ENCODE results near the gene TSPAN14. TPM values are rescaled to one million over a fixed set of nuclear protein-coding genes. Genes with fewer than 3 reads are reported as not detected.

The TSPAN14 gene
- total RNA-seq, 6 donors from 2014 or later: 52.1 to 157 (median 111) TPM

DNA sequence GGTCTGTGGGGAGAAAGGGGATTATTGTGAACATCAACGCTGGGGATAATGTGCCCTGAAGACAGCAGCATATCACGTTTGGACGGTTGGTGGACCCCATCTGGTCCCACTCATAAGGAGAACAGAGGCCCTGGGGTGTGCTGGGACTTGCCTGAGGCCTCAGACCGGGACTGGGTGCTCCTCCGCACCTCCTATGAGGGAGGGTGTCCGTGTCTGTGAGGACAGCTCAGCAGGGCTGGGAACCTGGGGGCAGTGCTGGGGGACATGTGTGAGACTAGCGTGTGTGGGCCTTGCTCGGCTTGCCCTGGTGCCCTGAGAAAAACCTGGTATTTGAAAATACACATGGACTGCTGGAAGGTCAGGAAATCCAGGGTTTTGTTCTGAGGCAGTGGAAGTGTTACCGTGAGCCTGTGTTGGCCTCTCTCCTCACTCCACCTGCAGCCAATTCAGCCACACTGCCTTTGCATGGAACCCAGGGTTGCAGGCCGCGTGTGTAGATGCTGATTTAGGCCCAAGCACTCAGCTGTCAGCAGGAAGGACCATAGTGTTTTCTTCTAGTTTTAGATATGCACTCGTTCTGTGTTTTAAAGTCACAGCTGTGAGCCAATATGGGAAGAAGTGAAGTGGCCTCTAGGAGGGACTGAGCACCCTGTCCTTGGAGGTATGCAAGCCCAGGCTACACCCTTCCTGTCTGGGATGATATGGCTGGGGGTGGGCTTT lies 70.2 kb downstream of the TSPAN14 start:
- no peak overlapping the region for H3K4me3 ChIP-seq
- peaks cover 0 to 30% (median 19%) of the 10 kb centered on the region in 4 donors for H3K36me3 ChIP-seq
- ATAC-seq (ENCODE audit: low FRiP score in 2 of 2) (no peak), DNase-seq (peak in 1 of 2 donors; percentile 18)
- no peaks in the 10 kb centered on the region for H3K9me3 ChIP-seq
- peak overlapping the region in 3 of 4 donors; percentile 4 to 27 (median 11) for H3K27ac ChIP-seq
- WGBS, 2 donors: 75 to 83% methylated on average over 8 to 12 of the region's 12 CpGs
- no peak for TF ChIP-seq POLR2A (IDR thresholded peaks at IDR 0.05)
- TF ChIP-seq, protein P1, sequence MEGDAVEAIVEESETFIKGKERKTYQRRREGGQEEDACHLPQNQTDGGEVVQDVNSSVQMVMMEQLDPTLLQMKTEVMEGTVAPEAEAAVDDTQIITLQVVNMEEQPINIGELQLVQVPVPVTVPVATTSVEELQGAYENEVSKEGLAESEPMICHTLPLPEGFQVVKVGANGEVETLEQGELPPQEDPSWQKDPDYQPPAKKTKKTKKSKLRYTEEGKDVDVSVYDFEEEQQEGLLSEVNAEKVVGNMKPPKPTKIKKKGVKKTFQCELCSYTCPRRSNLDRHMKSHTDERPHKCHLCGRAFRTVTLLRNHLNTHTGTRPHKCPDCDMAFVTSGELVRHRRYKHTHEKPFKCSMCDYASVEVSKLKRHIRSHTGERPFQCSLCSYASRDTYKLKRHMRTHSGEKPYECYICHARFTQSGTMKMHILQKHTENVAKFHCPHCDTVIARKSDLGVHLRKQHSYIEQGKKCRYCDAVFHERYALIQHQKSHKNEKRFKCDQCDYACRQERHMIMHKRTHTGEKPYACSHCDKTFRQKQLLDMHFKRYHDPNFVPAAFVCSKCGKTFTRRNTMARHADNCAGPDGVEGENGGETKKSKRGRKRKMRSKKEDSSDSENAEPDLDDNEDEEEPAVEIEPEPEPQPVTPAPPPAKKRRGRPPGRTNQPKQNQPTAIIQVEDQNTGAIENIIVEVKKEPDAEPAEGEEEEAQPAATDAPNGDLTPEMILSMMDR (IDR thresholded peaks at IDR 0.05): no peak
- no peak for TF ChIP-seq POLR2AphosphoS5 (IDR thresholded peaks at IDR 0.05)
- TF ChIP-seq EP300 (IDR thresholded peaks at IDR 0.05): no peak
- H3K4me1 ChIP-seq: peaks cover 31 to 44% (median 35%) of the 10 kb centered on the region in 4 donors
- H3K27me3 ChIP-seq: no peaks in the 10 kb centered on the region

DNA sequence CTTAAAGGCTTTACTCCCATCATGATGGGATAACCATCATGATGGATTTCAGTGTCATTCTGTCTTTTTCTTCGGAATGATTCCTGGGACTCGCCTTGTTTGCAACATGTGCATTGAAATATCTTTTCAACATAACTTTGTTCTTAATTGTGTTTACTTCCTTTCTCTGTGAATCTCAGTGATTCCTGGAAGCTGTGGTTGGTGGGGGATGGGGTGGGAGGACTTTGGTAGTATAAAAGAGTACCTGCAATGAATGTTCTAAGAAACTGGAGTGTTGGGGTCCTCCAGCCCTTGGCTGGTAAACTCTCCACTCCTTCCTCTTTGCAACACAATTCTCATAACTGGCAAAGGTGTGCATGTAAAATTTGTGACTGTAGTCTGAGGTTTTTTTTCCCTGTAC lies 72.1 kb downstream of the TSPAN14 start:
- Histone ChIP-seq H3K27me3 (no peaks in the 10 kb centered on the region), H3K36me3 (peaks cover 0 to 12% (median 4%) of the 10 kb centered on the region in 4 donors), H3K27ac (peak overlapping the region in 1 of 4 donors; percentile 53), H3K4me3 (no peak overlapping the region), H3K9me3 (no peaks in the 10 kb centered on the region), H3K4me1 (peaks cover 41 to 61% (median 45%) of the 10 kb centered on the region in 4 donors)
- no peak for ATAC-seq (ENCODE audit: low FRiP score in 2 of 2)
- TF ChIP-seq EP300 (IDR thresholded peaks at IDR 0.05): no peak
- no peak for DNase-seq
- WGBS, 2 donors: 35 to 48% methylated on average over 2 of the region's 2 CpGs

DNA sequence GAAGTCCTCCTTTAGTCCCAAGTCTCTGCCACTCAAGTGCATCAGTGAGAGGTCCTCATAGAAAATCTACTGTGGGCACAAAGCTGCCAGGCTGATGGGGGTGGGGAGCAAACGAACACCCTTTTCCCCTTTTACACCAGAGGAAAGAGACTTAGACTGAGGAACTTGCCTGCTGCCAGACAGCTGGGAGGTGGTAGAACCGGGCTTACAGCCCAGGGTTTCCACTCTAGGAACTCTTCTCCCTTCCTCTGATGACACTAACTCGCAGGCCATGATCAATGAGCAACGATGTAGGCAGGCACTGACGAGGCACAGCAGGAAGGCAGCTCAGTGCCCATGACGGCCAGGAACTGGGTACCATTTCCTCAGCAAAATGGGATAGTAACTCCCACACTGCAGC lies 72.6 kb downstream of the TSPAN14 start:
- peaks cover 0 to 6% (median 2%) of the 10 kb centered on the region in 4 donors for H3K36me3 ChIP-seq
- H3K27ac ChIP-seq: peak overlapping the region in 2 of 4 donors; percentile 26 to 53
- WGBS, 2 donors: 13 to 29% methylated on average over 6 of the region's 6 CpGs
- no peak overlapping the region for H3K4me3 ChIP-seq
- no peaks in the 10 kb centered on the region for H3K9me3 ChIP-seq
- TF ChIP-seq, protein P1 (IDR thresholded peaks at IDR 0.05): no peak
- TF ChIP-seq EP300 (IDR thresholded peaks at IDR 0.05) (no peak), POLR2A (IDR thresholded peaks at IDR 0.05) (no peak), POLR2AphosphoS5 (IDR thresholded peaks at IDR 0.05) (no peak)
- DNase-seq: peak in 1 of 2 donors; percentile 37
- peaks cover 41 to 61% (median 45%) of the 10 kb centered on the region in 4 donors for H3K4me1 ChIP-seq
- no peaks in the 10 kb centered on the region for H3K27me3 ChIP-seq
- peak in 1 of 2 donors; percentile 24 for ATAC-seq (ENCODE audit: low FRiP score in 2 of 2)

DNA sequence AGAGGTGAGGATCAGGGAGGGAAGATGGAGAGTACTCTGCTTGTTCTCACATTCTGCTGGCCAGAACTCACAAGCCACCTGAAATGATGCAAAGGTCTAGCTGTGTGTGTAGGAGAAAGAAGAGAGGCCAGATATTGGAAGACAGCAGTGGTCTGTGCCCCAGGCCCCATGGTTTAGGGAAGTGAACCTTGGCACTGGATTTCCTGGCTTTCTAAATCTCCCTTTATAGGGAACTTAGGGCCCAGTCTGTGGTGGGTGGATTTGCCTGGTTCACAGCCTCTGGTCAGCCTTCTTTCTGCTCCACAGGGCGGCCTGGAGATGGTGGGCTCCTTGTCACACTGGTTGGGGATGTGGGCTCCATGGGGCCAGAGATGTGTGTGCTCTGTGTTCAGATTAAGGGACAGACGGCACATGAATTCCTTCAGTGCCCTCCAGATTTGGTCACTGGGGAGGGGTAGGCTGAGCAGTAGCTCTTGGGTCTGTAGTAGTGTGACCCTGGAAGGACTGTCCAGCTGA lies 74.1 kb downstream of the TSPAN14 start:
- WGBS, 2 donors: 50 to 92% methylated on average over 2 of the region's 2 CpGs
- ATAC-seq (ENCODE audit: low FRiP score in 2 of 2): peak; percentile 15 to 52

DNA sequence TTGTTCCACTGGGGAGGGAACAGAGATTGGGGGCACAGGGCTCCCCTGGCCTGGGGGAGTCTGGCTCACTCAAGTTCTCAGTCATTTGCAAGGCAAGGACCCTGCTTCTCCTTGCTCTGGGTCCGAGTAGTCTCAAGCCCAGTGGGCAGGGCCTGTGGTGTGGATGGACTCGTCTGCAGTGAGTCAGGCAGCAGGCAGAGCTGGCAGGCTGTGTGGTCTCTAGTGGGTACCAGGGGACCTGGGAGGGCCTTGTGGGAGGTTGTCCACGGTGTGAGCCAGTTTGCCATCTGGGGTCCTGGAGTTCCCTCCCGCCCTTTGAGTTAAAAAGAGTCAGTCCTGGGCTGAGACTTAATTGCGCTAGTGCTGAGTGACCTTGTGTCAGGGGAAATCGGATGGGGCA lies 74.8 kb downstream of the TSPAN14 start:
- H3K27me3 ChIP-seq: no peaks in the 10 kb centered on the region
- no peak overlapping the region for H3K4me3 ChIP-seq
- 73 to 81% methylated on average over 5 to 6 of the region's 6 CpGs for WGBS, 2 donors
- H3K9me3 ChIP-seq: no peaks in the 10 kb centered on the region
- no peaks in the 10 kb centered on the region for H3K36me3 ChIP-seq
- H3K4me1 ChIP-seq: peaks cover 41 to 56% (median 45%) of the 10 kb centered on the region in 4 donors
- peak overlapping the region; percentile 45 to 82 (median 54) for H3K27ac ChIP-seq
- peak in 1 of 2 donors; percentile 21 for DNase-seq
- no peak for ATAC-seq (ENCODE audit: low FRiP score in 2 of 2)
- no peak for TF ChIP-seq POLR2AphosphoS5 (IDR thresholded peaks at IDR 0.05)

More for the DNA sequence above, 74.1 kb downstream of the TSPAN14 start:
- H3K36me3 ChIP-seq: no peaks in the 10 kb centered on the region
- H3K4me1 ChIP-seq: peaks cover 41 to 61% (median 45%) of the 10 kb centered on the region in 4 donors
- no peaks in the 10 kb centered on the region for H3K27me3 ChIP-seq
- peak in 1 of 2 donors; percentile 56 for DNase-seq
- no peaks in the 10 kb centered on the region for H3K9me3 ChIP-seq
- H3K27ac ChIP-seq: peak overlapping the region in 3 of 4 donors; percentile 45 to 82 (median 55)
- no peak overlapping the region for H3K4me3 ChIP-seq
- TF ChIP-seq POLR2A (IDR thresholded peaks at IDR 0.05) (no peak), EP300 (IDR thresholded peaks at IDR 0.05) (no peak), POLR2AphosphoS5 (IDR thresholded peaks at IDR 0.05) (no peak)
- TF ChIP-seq, protein P1 (IDR thresholded peaks at IDR 0.05): no peak
